Measurements from ENCODE around the gene ANAPC1.
"Not testable (repeated sequence)": the region's sequence is repeated elsewhere in the genome, so short reads cannot be mapped to it uniquely, and the experiment has no call there.

Gene ANAPC1, protein sequence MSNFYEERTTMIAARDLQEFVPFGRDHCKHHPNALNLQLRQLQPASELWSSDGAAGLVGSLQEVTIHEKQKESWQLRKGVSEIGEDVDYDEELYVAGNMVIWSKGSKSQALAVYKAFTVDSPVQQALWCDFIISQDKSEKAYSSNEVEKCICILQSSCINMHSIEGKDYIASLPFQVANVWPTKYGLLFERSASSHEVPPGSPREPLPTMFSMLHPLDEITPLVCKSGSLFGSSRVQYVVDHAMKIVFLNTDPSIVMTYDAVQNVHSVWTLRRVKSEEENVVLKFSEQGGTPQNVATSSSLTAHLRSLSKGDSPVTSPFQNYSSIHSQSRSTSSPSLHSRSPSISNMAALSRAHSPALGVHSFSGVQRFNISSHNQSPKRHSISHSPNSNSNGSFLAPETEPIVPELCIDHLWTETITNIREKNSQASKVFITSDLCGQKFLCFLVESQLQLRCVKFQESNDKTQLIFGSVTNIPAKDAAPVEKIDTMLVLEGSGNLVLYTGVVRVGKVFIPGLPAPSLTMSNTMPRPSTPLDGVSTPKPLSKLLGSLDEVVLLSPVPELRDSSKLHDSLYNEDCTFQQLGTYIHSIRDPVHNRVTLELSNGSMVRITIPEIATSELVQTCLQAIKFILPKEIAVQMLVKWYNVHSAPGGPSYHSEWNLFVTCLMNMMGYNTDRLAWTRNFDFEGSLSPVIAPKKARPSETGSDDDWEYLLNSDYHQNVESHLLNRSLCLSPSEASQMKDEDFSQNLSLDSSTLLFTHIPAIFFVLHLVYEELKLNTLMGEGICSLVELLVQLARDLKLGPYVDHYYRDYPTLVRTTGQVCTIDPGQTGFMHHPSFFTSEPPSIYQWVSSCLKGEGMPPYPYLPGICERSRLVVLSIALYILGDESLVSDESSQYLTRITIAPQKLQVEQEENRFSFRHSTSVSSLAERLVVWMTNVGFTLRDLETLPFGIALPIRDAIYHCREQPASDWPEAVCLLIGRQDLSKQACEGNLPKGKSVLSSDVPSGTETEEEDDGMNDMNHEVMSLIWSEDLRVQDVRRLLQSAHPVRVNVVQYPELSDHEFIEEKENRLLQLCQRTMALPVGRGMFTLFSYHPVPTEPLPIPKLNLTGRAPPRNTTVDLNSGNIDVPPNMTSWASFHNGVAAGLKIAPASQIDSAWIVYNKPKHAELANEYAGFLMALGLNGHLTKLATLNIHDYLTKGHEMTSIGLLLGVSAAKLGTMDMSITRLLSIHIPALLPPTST (N-terminal part only)

DNA sequence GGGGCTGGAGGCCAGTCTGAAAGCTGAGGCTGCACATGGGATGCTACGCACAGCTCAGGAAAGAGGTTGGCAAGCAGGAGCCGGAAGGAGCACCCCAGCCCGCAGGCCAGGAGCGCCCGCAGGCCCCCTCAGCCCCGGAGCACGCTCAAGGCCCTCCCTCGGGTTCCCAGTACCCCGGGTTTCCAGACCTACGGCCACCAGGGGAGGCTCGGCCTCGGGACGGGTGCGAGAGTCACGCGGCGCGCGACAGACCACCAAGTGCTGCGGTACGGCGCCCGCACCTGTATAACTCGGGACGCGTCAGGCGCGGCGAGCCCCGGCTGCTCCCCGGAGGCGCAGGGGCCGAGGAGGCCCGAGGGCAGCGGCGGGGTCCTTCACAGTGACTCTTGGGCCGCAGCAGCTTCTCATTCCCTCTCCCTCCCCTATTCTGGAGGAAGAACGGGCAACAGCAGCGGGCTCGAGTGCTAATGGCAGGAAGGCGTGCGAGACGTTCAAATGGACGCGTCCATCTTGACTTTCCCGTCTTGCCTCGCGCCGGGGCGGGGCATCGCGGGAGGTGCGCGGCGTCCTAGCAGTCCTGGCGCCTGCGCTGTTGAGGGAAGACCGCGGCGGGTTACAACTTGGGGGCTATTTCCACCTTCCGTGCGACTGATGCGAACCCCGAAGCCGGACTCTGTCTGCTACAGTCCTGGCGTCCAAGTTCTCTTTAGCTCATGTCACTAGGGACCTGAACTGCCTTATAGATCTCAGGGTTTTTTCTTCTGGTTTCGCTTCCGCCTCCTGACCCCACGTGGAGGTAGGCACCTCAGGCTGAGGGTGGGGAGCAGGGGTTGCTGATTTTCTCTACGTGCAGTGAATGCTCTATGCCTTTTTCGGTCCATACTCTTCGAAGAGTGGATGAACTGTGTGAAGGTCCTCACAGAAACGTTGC lies at the start of gene ANAPC1:
ANAPC1 (minus strand) TSS at position 533 of the 931 bp plus-strand sequence. CDS start 3,368 bp downstream, outside the sequence.
- DNase-seq (ENCODE audit: low read depth in 2 of 2) = peak; percentile 81 to 87

DNA sequence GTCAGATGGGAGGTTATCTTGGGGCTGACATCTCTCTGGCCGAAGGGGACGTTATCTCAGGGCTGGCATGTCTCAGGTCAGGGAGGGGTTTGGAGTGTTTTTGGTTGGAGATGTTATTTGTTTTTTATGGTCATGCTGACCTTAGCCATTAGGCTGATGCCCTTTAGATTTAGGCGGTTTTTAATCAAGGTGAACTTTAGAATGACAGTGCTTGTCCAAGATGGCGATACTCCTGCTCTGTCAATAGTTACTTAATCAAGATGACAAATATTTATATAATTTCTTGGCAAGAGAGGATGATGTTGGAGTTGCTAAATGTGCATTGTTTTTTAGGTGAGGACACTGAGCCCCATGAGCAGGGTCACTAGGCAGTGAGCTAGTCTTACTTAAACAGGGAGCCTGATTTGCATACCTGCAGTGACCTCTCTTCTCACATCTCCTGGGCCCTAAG lies 48.9 kb upstream of the ANAPC1 start:
- no peak for DNase-seq (ENCODE audit: low read depth in 2 of 2)

DNA sequence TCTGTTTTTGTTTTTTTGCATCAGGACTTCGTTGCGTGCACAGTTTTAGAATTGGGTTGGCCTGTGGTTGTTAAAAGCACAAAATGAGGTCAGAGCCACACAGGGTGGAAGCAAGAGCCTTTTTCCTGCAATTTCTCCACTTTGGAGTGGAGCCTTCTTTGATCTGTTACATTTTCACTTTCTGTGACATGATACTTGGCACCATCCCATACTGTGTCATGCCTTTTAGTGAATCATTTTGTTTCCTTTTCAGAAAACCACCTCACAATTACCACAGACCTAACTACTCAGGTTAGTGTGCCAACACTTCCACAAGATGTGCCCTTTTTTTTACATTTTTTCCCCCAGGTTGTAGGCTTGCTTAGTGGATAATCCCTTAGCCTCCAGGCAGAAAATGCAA lies 46.9 kb upstream of the ANAPC1 start:
- peak in 1 of 2 donors; percentile 14 for DNase-seq (ENCODE audit: low read depth in 2 of 2)

DNA sequence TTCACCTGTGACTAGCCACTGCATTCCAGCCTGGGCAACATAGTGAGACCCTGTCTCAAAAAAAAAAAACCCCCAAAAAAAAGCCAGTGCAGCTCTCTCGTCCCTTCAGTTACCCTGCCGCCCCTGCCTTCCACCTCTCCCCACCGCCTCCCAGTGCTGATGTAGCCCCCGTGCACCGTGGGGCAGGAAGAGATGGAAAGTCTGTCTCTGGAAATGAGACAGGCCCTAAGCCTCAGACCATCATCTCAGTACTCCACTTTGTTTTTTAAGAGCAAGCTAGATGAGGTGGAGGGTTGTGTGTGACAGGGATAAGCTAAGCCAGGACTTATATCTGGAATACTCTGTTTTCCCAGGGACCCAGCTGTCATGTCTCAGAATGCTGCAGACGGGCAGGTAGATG lies 46.4 kb upstream of the ANAPC1 start:
- DNase-seq (ENCODE audit: low read depth in 2 of 2) = no peak

DNA sequence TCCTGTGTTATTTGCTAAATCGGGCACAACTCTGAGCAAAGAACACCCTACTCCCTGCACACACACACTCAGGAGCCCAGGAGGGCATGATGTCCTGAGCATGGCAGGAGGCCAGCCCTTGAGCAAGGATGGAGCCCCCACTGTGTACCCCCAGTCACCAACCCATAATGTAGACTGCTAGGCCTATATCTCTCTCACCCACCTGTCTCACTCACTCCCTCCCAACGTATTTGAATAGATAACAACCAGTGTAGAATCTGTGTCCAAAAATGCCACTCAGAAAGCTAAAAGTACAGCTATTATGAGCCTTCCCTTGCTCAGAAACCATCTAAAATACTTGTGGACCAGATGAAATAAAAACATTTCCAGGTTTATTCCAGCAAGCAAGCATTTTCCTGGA lies 43.7 kb upstream of the ANAPC1 start:
- DNase-seq (ENCODE audit: low read depth in 2 of 2) = no peak

DNA sequence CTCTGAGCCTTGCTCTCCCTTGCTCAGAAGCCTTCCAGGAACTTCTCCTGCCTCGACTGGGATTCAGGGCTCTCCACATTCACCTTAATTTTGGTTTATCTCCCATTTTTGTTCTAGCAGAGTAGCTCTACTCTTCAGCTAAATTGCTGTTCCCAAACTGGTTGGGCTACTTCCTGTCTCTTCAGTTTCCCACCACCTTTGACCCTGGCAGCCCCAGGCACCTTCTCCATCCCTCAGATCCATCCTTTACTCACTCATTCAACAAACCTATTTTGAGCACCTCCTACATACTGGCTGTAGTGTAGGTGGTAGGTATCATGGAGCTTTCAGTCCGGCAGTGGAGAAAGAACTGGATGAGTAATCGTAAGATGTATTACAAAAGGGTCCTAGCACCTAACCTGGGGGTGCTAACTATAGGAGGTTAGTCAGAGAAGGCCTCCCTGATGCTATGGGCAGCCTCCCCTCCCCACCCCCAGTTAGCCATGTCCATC lies 40.7 kb upstream of the ANAPC1 start:
- DNase-seq (ENCODE audit: low read depth in 2 of 2) = no peak

DNA sequence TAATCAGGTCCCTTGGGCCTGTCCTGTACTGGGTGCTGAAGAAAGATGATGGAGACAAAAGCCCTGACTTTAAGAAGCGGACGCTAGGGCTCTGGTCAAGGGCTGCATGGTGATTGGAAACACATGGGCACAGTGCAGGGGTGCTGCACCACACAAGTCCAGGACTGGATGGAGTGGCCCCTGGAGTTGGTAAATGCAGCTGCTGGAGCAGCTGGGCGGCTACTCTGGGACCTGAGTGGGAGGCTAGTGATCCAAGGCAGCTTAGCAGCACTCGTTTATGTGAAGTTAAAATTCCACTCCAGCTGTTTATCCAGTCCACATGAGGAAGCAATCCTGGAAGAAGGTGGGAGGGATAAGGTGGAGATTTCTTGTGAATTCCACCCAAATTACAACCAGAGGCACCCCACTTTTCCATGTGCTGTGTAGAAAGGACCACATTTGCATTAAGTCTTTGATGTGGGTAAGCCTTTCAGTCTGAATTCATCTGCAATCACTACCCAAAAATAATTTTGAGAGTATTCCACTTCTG lies 39.3 kb upstream of the ANAPC1 start:
- DNase-seq (ENCODE audit: low read depth in 2 of 2) = no peak

DNA sequence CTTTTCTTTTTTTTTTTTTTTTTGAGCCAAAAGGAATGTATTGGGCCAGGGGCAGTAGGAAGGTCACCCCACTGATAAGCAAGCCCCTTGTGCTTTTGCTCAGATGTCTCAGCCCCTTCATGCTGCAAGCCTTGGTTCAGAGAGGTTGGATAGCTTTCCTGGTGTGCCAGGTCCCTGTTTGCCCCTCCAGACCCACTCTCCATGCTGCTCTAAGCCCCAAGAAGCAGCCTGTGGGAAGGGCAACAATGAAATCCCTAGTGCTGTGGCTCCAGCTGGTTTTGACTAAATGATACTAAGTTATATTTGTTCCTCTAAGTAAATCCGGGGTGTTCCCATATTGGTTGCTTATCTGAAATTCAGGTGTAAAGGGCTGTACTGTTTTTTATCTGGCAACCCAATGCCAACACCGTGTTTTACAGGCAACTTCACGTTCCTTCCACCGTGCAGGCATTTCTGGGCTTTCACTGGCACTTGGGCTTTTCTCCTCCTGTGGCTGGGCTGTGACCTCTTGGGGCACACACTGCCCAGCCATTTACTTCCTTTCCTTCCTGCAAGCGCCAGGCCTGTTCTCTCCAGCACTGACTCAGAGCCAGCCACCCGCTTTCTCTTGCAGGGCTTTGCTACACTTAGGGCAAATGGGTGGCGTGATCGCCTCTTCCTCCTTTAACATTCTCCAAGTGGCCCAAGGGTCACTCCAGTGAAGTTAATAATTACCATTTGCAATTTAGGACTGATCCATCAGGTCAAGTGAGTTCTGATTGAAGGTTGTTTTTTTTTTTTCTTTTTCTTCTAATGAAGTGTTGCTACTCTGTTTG lies 36.0 kb upstream of the ANAPC1 start:
- no peak for DNase-seq (ENCODE audit: low read depth in 2 of 2)

DNA sequence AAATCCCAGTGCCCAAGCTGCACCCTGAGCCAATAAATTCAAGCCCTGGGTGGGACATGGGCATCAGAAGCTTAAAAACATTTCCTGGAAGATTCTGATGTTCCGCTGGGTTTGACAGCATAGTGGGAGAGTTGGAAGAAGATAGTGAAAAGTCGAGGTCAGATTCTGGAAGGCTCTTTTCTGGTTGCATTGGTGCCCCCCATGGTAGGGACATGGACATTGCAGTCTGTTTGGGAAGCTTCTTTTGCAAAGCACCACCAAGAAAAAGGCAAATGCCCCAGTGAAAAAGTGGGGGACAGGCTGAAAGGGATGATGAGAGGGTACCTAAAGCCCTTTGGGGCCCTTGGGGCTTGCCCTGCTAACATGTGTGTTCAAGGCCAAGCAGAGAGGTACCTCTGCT lies 35.4 kb upstream of the ANAPC1 start:
- no peak for DNase-seq (ENCODE audit: low read depth in 2 of 2)

DNA sequence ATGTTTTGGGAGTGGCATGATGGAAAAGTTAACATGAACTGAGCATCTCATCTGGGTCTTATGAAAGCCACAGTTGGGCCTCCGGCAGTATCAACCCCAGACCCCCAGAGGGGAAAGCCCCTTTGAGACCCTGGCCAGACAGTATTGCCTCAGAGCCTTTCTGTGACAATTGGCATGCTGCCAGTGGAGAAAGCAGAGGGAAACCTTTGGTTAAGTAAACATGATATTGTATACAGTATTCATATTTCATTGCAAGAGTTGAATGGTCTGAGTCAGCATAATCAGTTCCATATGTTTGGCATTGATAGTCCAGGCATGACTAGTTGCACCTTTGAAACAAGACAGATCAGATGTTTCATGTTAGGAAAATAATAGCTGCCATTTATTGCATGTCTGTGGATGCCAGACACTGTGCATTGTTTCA lies 34.4 kb upstream of the ANAPC1 start:
- DNase-seq (ENCODE audit: low read depth in 2 of 2) = no peak

DNA sequence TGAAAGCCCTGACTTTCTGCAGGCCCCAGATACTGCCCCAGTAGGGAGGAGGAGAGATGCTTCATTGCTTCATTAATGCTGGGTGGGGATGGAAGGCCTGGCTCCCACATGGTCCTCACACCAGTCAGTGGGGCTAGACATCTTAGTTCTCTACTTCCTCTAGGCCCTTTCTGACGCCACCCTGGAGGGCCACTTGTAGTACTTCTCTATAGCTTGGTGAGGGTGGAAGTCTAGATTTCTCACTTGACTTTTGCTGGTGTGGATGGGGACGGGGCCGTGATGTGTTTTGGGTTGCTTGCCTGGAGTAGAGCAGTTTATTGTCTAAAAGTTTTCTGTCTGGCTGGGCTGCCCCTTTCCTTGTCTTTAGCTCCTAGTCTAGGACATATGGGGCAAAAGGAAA lies 33.1 kb upstream of the ANAPC1 start:
- DNase-seq (ENCODE audit: low read depth in 2 of 2) = no peak

DNA sequence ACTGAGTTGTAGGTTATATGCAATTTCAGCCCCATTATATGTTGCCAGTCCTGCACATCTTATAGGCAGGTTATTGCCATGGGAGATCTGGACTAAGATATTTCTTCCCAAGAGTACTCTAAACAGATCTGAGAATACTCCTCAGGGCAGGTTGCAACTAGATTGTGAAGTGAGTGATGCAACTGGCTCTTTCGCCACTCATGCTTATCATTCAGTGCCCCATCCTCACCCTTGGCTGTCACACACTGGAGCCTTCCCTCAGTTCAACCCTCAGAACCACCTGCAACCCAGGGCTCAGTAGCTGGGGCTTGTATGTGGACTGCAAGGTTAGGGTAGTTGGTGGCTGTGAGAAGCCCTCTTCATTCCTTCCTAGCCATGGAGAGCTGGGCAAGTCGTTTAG lies 28.6 kb upstream of the ANAPC1 start:
- no peak for DNase-seq (ENCODE audit: low read depth in 2 of 2)

DNA sequence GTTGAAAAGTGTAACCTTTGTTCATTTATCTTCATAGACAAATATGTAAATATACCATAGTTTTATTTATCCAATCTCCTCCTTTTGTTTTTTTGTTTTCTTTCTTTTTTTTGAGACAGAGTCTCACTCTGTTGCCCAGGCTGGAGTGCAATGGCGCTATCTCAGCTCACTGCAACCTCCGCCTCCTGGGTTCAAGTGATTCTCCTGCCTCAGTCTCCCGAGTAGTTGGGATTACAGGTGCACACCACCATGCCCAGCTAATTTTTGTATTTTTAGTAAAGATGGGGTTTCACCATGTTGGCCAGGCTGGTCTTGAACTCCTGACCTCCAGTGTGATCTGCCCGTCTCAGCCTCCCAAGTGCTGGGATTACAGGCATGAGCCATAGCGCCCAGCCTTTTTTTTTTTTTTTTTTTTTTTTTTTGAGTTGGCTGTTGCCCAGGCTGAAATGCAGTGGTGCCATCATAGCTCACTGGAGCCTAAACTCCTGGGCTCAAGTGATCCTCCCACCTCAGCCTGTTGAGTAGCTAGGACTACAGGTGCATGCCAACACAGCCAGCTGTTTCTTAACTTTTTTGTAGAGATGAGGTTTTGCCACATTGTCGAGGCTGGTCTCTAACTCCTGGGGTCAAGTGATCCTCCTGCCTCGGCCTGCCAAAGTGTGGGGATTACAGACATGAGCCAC lies 27.4 kb upstream of the ANAPC1 start:
- not testable (repeated sequence) for DNase-seq (ENCODE audit: low read depth in 2 of 2)

DNA sequence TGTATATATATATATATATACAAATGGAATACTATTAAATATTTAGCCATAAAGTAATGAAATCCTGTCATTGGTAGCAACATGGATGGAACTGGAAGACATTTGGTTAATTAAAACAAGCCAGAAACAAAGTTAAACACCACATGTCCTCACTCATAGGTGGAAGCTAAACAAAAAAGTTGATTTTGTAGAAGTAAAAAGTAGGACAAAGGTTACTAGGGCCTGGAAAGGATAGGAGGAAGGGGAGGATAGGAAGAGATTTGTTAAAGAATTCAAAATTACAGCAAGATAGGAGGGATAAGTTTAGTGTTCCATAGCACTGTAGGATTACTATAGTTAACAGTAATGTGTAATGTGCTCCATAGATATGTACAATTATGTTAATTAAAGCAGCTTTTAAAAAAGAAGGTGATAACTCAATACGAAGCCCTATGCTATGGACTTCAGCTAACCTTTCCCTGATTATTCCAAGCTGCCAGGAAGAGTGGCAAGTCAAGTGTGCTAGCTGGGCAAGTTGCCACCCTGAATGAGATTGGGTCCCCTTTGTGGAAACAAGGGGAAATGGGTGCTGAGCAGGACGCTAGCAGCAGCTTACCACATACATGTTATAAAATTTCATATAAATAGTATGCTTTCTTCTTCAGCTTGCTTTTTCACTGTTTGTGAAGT lies 26.8 kb upstream of the ANAPC1 start:
- DNase-seq (ENCODE audit: low read depth in 2 of 2) = no peak

DNA sequence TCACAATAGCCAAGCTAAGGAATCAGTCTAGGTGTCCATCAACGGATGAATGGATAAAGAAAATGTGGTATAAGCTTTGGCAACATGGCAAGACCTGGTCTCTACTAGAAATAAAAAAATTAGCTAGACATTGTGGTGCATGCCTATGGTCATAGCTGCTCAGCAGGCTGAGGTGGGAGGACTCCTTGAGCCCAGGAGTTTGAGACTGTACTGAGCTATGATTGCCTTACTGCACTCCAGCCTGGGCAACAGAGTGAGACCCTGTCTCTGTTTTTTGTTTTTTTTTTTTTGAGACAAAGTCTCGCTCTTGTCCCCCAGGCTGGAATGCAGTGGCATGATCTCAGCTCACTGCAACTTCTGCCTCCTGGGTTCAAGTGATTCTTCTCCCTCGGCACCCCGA lies 26.0 kb upstream of the ANAPC1 start:
- DNase-seq (ENCODE audit: low read depth in 2 of 2) = not testable (repeated sequence)

DNA sequence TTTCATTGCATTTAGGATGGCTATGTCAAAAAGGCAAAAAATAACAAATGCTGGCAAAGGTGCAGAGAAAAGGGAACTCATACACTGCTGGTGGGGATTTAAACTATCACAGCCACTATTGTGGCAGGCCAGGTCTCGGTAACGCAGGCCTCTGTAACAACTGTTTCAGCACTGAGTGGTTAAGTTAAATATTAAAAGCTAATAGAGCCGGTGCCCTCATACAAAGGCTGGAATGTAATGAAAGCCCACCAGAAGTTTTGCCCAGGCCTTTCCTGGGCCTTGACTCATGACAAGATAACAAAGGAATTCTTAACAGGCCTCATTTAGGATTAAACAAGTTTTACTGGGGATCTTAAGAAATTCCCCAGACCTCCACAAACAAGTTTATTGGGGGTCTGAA lies 25.1 kb upstream of the ANAPC1 start:
- DNase-seq (ENCODE audit: low read depth in 2 of 2) = no peak

DNA sequence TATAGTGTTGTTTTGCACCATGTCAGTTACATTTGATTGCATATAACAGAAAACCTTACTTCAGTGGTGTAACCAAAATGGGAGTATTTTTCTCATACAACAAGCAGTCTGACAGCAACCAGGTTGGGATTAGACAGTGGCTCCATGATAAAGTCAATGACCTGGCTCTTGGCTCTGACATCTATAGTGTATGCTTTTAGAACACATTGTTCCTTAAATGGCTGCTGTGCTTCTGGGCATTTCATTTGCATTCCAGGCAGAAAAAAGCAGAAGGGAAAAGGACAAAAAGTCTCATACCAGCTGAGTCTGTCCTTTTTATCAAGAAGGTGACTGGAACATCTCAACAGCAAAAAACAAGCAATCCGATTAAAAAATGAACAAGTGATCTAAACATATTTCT lies 24.6 kb upstream of the ANAPC1 start:
- DNase-seq (ENCODE audit: low read depth in 2 of 2) = no peak

DNA sequence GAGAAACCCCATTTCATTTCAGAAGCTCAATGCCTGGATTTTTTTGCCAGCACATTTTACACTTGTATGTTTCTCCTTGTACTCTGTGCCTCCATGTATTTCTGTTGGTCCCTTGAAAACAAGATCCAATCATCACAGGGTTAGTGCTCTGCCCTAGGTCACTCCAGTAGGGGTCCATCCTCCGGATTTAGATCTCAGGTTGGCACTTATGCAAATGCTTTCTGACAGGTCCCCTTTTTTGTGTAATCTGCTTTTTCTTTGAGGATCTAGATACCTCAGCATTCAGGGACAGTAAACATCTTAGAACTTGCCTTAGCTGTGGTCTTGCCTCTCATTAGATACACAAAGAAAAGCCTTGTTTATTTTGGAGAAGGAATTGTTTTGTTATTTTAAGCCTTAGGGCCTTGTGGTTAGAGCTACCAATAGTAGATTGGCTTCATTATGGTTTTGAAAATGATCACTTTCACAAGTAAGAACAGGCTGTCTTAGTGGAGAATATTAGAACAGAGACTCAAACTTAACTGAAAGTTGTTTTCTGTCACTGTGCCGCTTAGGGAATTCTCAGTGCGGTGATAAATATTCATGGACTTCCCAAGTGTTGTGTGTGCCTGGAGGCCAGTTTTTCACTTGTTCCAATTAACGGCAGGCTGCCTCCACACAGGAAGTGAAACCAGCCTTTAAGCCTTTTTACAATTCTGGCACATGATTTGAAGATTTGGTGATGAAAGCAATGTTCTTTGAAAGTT lies 22.2 kb upstream of the ANAPC1 start:
- DNase-seq (ENCODE audit: low read depth in 2 of 2) = no peak

Measured in stimulated activated CD4-positive, alpha-beta T cell treated with anti-CD3 and anti-CD28 coated beads, Interleukin-4, amount 100 ng/mL, for 48 hours (primary cell).